Ovary (tissue), 3 donors: Measurements from ENCODE around the gene PSMB10.

ENCODE experiments used
- CTCF ChIP-seq, 3 donors: fragments of 450-650 bp in 2 of 3; fragments of 200-600 bp in 1 of 3; IDR thresholded peaks; one replicate each; pipeline versions ENCODE4 v1.5.1 to v1.8.0; 2016 to 2022; ENCODE audit warnings: antibody characterized with exemption in 3 of 3, mild to moderate bottlenecking in 1 of 3
- POLR2A ChIP-seq: fragments of 450-650 bp; IDR thresholded peaks from one replicate; pipeline ENCODE4 v1.6.1; 2017; ENCODE audit warnings: antibody characterized with exemption, mild to moderate bottlenecking, moderate library complexity
- donor health status: DM: no; HTN: no; CAD: no.

- TF ChIP-seq CTCF (IDR thresholded peaks at IDR 0.05) = no peak
- TF ChIP-seq POLR2A = no peak
These were observed 14.8 kb upstream of the PSMB10 start for GRCh38 chr16:67951485-67951884.
